ENCODE measurements around the gene RNASE7. TPM values are rescaled to one million over a fixed set of nuclear protein-coding genes. Genes with fewer than 3 reads are reported as not detected.
A peak's percentile ranks its signal among the peaks of the same experiment; 100 is the strongest.

RNASE7 gene
- total and polyA plus RNA-seq, 4 donors: 0.13 to 0.18 TPM; not detected in 2

DNA sequence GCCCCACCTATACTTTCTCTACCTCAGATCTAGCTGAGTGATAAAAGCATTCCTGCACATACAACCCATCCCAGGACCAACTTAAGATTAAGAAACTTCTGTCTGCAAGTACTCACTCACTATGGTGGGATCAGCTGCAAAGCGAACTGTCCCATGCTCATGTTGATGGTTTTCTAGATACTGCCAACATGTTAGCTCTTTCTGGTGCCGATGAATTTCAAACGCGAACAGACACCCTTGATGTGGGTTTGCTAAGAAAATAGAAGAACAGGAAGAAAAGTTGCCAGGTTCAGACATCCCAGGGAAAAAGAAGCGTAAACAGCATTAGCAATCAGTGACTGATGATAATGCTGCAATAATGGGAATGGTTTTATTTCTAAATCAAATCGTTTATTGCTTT lies 44.6 kb upstream of the RNASE7 start:
- no peak for DNase-seq
- H3K27me3 ChIP-seq (ENCODE audit: control insufficient read depth in 3 of 3, insufficient read depth in 3 of 3, low read length in 2 of 3): no peaks in the 10 kb centered on the region
- no peak overlapping the region for H3K4me3 ChIP-seq
- peaks cover 26 to 35% (median 31%) of the 10 kb centered on the region in 4 donors for H3K36me3 ChIP-seq (ENCODE audit: control insufficient read depth in 4 of 4, insufficient read depth in 4 of 4, low read length in 4 of 4)
- H3K9ac ChIP-seq (ENCODE audit: insufficient read depth in 1 of 2, low read length in 2 of 2): no peak overlapping the region
- ATAC-seq (ENCODE audit: insufficient read depth, low FRiP score): no peak
- H3K27ac ChIP-seq (ENCODE audit: low read depth in 1 of 2, low read length in 1 of 2): no peak overlapping the region
- TF ChIP-seq, protein P1, sequence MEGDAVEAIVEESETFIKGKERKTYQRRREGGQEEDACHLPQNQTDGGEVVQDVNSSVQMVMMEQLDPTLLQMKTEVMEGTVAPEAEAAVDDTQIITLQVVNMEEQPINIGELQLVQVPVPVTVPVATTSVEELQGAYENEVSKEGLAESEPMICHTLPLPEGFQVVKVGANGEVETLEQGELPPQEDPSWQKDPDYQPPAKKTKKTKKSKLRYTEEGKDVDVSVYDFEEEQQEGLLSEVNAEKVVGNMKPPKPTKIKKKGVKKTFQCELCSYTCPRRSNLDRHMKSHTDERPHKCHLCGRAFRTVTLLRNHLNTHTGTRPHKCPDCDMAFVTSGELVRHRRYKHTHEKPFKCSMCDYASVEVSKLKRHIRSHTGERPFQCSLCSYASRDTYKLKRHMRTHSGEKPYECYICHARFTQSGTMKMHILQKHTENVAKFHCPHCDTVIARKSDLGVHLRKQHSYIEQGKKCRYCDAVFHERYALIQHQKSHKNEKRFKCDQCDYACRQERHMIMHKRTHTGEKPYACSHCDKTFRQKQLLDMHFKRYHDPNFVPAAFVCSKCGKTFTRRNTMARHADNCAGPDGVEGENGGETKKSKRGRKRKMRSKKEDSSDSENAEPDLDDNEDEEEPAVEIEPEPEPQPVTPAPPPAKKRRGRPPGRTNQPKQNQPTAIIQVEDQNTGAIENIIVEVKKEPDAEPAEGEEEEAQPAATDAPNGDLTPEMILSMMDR (IDR thresholded peaks at IDR 0.05; ENCODE audit: control extremely low read depth, extremely low read depth): no peak
- 73 to 80% methylated on average over 6 of the region's 6 CpGs for WGBS, 2 donors
- H3K9me3 ChIP-seq (ENCODE audit: control insufficient read depth in 4 of 4, insufficient read depth in 3 of 4, low read length in 3 of 4): no peaks in the 10 kb centered on the region
- H3K4me1 ChIP-seq (ENCODE audit: control insufficient read depth in 5 of 5, insufficient read depth in 5 of 5, low read length in 5 of 5): peaks cover 0 to 2% (median 0%) of the 10 kb centered on the region in 5 donors

DNA sequence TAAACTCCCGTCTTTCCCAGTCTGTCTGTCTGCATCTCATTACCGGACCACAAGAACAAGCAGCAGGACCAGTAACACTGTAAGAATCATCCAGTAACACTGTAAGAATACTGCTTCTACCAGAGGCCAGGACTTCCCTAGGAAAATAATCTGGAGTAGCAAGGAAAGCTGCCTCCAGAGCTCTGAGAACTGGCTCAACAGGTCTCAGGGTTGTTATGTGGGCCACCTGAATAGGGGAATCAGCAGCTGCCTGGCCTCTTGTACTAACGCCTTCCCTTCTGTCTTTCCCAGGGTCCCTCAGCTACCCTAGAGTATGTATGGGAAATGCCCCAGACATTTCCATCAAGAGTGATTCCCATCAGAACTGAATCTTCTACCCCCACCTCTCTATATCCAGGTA lies 44.0 kb upstream of the RNASE7 start:
- DNase-seq (peak; percentile 58 to 78 (median 68)), ATAC-seq (ENCODE audit: insufficient read depth, low FRiP score) (no peak)
- Histone ChIP-seq H3K27me3 (ENCODE audit: control insufficient read depth in 3 of 3, insufficient read depth in 3 of 3, low read length in 2 of 3) (no peaks in the 10 kb centered on the region), H3K4me3 (no peak overlapping the region), H3K9me3 (ENCODE audit: control insufficient read depth in 4 of 4, insufficient read depth in 3 of 4, low read length in 3 of 4) (no peaks in the 10 kb centered on the region), H3K4me1 (ENCODE audit: control insufficient read depth in 5 of 5, insufficient read depth in 5 of 5, low read length in 5 of 5) (peaks cover 0 to 2% (median 0%) of the 10 kb centered on the region in 5 donors), H3K27ac (ENCODE audit: low read depth in 1 of 2, low read length in 1 of 2) (no peak overlapping the region), H3K9ac (ENCODE audit: insufficient read depth in 1 of 2, low read length in 2 of 2) (no peak overlapping the region), H3K36me3 (ENCODE audit: control insufficient read depth in 4 of 4, insufficient read depth in 4 of 4, low read length in 4 of 4) (peaks cover 22 to 32% (median 27%) of the 10 kb centered on the region in 4 donors)
- WGBS, 2 donors: 76 to 89% methylated on average over 3 of the region's 3 CpGs
- TF ChIP-seq, protein P1 (IDR thresholded peaks at IDR 0.05; ENCODE audit: control extremely low read depth, extremely low read depth): no peak

DNA sequence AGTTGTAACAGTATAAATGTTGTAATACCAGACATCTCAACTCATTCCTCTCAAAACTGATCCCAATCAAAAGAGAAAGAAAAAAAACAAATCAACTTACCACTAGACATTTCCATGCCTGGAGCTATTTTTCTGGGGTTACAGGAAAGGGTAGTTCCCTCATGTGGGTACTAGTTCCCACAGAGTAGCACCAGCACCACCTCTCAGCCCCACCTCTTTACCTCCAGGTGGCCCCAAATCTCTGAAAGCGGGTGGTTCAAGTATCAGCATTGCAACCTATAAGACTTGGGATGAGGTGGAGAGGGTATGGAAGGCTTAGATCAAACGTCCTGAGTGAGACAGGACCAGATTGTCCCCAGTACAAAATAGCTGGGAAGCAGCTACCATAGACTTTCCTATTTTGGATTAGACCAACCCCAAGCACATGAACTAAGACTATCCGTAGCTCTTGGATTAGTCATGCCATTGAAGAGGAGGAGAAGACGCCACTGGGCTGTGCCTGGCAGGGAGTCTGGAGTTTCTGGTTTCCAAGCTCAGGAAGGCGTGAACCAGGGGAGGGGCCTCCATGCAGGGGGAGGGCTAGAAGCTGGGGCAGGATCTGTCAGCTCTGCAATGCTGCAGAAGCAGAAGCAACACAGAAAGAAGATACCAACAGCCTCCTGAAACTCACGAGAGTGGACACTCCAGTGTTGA lies 43.3 kb upstream of the RNASE7 start, which contains the start of gene SLC39A2:
Gene SLC39A2 (plus strand): TSS at position 620 of the 693 bp plus-strand sequence. CDS start 154 bp downstream, outside the sequence.
- H3K9ac ChIP-seq (ENCODE audit: insufficient read depth in 1 of 2, low read length in 2 of 2): no peak within 1 kb of the TSS
- no peaks in the 10 kb centered on the region for H3K9me3 ChIP-seq (ENCODE audit: control insufficient read depth in 4 of 4, insufficient read depth in 3 of 4, low read length in 3 of 4)
- WGBS, 2 donors: 53 to 79% methylated on average over 6 of the region's 6 CpGs
- no peak within 1 kb of the TSS for H3K27ac ChIP-seq (ENCODE audit: low read depth in 1 of 2, low read length in 1 of 2)
- no peak within 1 kb of the TSS for H3K4me3 ChIP-seq
- ATAC-seq (ENCODE audit: insufficient read depth, low FRiP score) (peak; percentile 77), DNase-seq (no peak)
- H3K4me1 ChIP-seq (ENCODE audit: control insufficient read depth in 5 of 5, insufficient read depth in 5 of 5, low read length in 5 of 5): peaks cover 0 to 2% (median 0%) of the 10 kb centered on the region in 5 donors
- peaks cover 20 to 30% (median 25%) of the 10 kb centered on the region in 4 donors for H3K36me3 ChIP-seq (ENCODE audit: control insufficient read depth in 4 of 4, insufficient read depth in 4 of 4, low read length in 4 of 4)
- TF ChIP-seq, protein P1 (IDR thresholded peaks at IDR 0.05; ENCODE audit: control extremely low read depth, extremely low read depth): no peak
- no peaks in the 10 kb centered on the region for H3K27me3 ChIP-seq (ENCODE audit: control insufficient read depth in 3 of 3, insufficient read depth in 3 of 3, low read length in 2 of 3)
